ENCODE data around the gene DCUN1D3. TPM values are rescaled to one million over a fixed set of nuclear protein-coding genes. Genes with fewer than 3 reads are reported as not detected.

The DCUN1D3 gene
- total and polyA plus RNA-seq, 2 experiments from 2014 or later: 8.5 to 13.7 TPM

DNA sequence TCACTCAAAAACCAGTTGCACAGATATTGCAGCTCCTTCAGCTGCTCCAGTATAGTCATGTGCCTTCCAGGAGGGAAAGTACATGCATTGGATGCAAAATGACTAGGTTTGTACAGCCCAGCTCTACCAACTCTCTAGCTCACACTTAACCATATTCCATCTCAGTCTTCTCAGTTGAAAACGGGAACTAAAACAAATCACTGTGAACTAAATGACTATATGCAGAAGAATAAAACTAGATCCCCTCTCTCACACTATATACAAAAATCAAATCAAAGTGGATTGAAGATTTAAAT lies 24.9 kb downstream of the DCUN1D3 start:
- no peak overlapping the region; the same call in 1 of the 2 replicates for H3K27ac Mint-ChIP-seq
- no peak for TF ChIP-seq ZNF114 (CRISPR knock-in tag; IDR thresholded peaks at IDR 0.05)
- TF ChIP-seq, protein P1, sequence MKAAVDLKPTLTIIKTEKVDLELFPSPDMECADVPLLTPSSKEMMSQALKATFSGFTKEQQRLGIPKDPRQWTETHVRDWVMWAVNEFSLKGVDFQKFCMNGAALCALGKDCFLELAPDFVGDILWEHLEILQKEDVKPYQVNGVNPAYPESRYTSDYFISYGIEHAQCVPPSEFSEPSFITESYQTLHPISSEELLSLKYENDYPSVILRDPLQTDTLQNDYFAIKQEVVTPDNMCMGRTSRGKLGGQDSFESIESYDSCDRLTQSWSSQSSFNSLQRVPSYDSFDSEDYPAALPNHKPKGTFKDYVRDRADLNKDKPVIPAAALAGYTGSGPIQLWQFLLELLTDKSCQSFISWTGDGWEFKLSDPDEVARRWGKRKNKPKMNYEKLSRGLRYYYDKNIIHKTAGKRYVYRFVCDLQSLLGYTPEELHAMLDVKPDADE (IDR thresholded peaks at IDR 0.05): no peak
- TF ChIP-seq STAT1 (IDR thresholded peaks at IDR 0.05; ENCODE audit: unreplicated experiment): no peak
- no peak for TF ChIP-seq EZH2 (IDR thresholded peaks at IDR 0.05; ENCODE audit: low read depth, unreplicated experiment)
- TF ChIP-seq NANOG (IDR thresholded peaks at IDR 0.05; ENCODE audit: borderline replicate concordance): no peak
- TF ChIP-seq, protein P2, sequence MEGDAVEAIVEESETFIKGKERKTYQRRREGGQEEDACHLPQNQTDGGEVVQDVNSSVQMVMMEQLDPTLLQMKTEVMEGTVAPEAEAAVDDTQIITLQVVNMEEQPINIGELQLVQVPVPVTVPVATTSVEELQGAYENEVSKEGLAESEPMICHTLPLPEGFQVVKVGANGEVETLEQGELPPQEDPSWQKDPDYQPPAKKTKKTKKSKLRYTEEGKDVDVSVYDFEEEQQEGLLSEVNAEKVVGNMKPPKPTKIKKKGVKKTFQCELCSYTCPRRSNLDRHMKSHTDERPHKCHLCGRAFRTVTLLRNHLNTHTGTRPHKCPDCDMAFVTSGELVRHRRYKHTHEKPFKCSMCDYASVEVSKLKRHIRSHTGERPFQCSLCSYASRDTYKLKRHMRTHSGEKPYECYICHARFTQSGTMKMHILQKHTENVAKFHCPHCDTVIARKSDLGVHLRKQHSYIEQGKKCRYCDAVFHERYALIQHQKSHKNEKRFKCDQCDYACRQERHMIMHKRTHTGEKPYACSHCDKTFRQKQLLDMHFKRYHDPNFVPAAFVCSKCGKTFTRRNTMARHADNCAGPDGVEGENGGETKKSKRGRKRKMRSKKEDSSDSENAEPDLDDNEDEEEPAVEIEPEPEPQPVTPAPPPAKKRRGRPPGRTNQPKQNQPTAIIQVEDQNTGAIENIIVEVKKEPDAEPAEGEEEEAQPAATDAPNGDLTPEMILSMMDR (conservative IDR thresholded peaks at IDR 0.05; ENCODE audit: low read depth in 2 of 2): no peak
- no peak for TF ChIP-seq EZH2phosphoT487 (IDR thresholded peaks at IDR 0.05; ENCODE audit: unreplicated experiment)
- no peak for TF ChIP-seq ZNF331 (CRISPR knock-in tag; IDR thresholded peaks at IDR 0.05; ENCODE audit: low read depth)
- TF ChIP-seq JUNB (IDR thresholded peaks at IDR 0.05; ENCODE audit: unreplicated experiment): no peak
- no peak overlapping the region for H3K4me3 Mint-ChIP-seq
- H3K4me3 ChIP-seq: no peak overlapping the region
- no peaks in the 10 kb centered on the region for H3K27me3 ChIP-seq (ENCODE audit: insufficient read depth)
- H3K4me1 Mint-ChIP-seq: peaks cover 47% of the 10 kb centered on the region
- no peaks in the 10 kb centered on the region for H3K9me2 ChIP-seq (ENCODE audit: insufficient read depth)
- H3K9me3 Mint-ChIP-seq: no peaks in the 10 kb centered on the region
- no peaks in the 10 kb centered on the region for H3K27me3 Mint-ChIP-seq (ENCODE audit: insufficient read depth, low read depth, poor library complexity)
- H3F3A ChIP-seq (replicated peaks; ENCODE audit: low read depth): no peaks in the 10 kb centered on the region
- ATAC-seq: no peak
- no peaks in the 10 kb centered on the region for H3K36me3 Mint-ChIP-seq (ENCODE audit: low read depth)
- peaks cover 18% of the 10 kb centered on the region for H4K20me1 ChIP-seq (replicated peaks; ENCODE audit: insufficient read depth)
- no peak overlapping the region for H3K4me2 ChIP-seq
- H3K4me1 ChIP-seq (ENCODE audit: insufficient read depth): peaks cover 30% of the 10 kb centered on the region
- no peak for DNase-seq (ENCODE audit: low spot score)
- peaks cover 98% of the 10 kb centered on the region for H3K79me2 ChIP-seq (replicated peaks; ENCODE audit: insufficient read depth)
- no peak overlapping the region for H3K27ac ChIP-seq (ENCODE audit: low read depth)
- no peaks in the 10 kb centered on the region for H3K36me3 ChIP-seq (ENCODE audit: insufficient read depth)
- H2AFZ ChIP-seq: no peak overlapping the region

DNA sequence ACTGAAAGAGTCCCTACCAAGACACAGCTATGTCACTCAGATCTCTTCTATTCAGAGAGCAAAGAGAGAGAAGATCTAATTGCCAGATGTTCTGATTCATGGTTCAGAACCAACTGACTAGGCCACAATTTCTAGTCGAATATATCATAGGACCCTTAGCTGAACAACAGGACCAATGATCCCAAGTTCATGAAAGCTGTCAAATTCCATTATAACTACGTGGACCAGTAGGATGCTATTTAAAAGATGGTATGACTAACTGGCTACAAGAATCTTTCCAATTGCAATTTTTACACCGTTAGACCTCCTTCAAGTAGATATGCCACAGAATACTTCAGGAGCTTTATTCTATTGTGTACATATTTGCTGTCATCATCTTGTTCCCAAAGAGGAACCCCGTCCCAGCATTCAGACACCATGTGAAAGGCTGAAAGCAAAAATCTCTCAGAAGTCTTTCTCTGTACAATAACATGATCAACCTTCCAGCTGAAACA lies 26.0 kb downstream of the DCUN1D3 start:
- H3K4me3 ChIP-seq: no peak overlapping the region
- H3K27ac ChIP-seq (ENCODE audit: low read depth): no peak overlapping the region
- no peak overlapping the region for H2AFZ ChIP-seq
- Mint-ChIP-seq H3K36me3 (ENCODE audit: low read depth) (no peaks in the 10 kb centered on the region), H3K4me1 (peaks cover 40% of the 10 kb centered on the region), H3K27me3 (ENCODE audit: insufficient read depth, low read depth, poor library complexity) (no peaks in the 10 kb centered on the region), H3K4me3 (no peak overlapping the region), H3K9me3 (no peaks in the 10 kb centered on the region), H3K27ac (no peak overlapping the region)
- H3F3A ChIP-seq (replicated peaks; ENCODE audit: low read depth): no peaks in the 10 kb centered on the region
- H3K4me2 ChIP-seq: no peak overlapping the region
- peaks cover 18% of the 10 kb centered on the region for H4K20me1 ChIP-seq (replicated peaks; ENCODE audit: insufficient read depth)
- no peaks in the 10 kb centered on the region for H3K36me3 ChIP-seq (ENCODE audit: insufficient read depth)
- peaks cover 20% of the 10 kb centered on the region for H3K4me1 ChIP-seq (ENCODE audit: insufficient read depth)
- peaks cover 95% of the 10 kb centered on the region for H3K79me2 ChIP-seq (replicated peaks; ENCODE audit: insufficient read depth)
- ATAC-seq (no peak), DNase-seq (ENCODE audit: low spot score) (no peak)
- no peaks in the 10 kb centered on the region for H3K9me2 ChIP-seq (ENCODE audit: insufficient read depth)
- H3K27me3 ChIP-seq (ENCODE audit: insufficient read depth): no peaks in the 10 kb centered on the region
- no peak for TF ChIP-seq CREB1 (CRISPR knock-in tag; IDR thresholded peaks at IDR 0.05; ENCODE audit: low read depth)
- TF ChIP-seq, protein P1 (IDR thresholded peaks at IDR 0.05): no peak
- TF ChIP-seq, protein P2 (conservative IDR thresholded peaks at IDR 0.05; ENCODE audit: low read depth in 2 of 2): no peak
- TF ChIP-seq POLR2AphosphoS5 (IDR thresholded peaks at IDR 0.05; ENCODE audit: low read depth): no peak
- TF ChIP-seq, protein P3, sequence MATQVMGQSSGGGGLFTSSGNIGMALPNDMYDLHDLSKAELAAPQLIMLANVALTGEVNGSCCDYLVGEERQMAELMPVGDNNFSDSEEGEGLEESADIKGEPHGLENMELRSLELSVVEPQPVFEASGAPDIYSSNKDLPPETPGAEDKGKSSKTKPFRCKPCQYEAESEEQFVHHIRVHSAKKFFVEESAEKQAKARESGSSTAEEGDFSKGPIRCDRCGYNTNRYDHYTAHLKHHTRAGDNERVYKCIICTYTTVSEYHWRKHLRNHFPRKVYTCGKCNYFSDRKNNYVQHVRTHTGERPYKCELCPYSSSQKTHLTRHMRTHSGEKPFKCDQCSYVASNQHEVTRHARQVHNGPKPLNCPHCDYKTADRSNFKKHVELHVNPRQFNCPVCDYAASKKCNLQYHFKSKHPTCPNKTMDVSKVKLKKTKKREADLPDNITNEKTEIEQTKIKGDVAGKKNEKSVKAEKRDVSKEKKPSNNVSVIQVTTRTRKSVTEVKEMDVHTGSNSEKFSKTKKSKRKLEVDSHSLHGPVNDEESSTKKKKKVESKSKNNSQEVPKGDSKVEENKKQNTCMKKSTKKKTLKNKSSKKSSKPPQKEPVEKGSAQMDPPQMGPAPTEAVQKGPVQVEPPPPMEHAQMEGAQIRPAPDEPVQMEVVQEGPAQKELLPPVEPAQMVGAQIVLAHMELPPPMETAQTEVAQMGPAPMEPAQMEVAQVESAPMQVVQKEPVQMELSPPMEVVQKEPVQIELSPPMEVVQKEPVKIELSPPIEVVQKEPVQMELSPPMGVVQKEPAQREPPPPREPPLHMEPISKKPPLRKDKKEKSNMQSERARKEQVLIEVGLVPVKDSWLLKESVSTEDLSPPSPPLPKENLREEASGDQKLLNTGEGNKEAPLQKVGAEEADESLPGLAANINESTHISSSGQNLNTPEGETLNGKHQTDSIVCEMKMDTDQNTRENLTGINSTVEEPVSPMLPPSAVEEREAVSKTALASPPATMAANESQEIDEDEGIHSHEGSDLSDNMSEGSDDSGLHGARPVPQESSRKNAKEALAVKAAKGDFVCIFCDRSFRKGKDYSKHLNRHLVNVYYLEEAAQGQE (IDR thresholded peaks at IDR 0.05; ENCODE audit: unreplicated experiment): no peak
